ENCODE results near the gene LSM4. TPM values are rescaled to one million over a fixed set of nuclear protein-coding genes. Genes with fewer than 3 reads are reported as not detected.

The LSM4 gene
- total RNA-seq, 2 experiments from 2014 or later, result 356 to 361 TPM

GRCh38 chr19:18299654-18300053 is 23.2 kb downstream of the LSM4 start:
- H3K36me3 Mint-ChIP-seq, result peaks cover 12% of the 10 kb centered on the region
- H3K4me1 Mint-ChIP-seq (ENCODE audit: low read depth), result peaks cover 51% of the 10 kb centered on the region
- intact Hi-C loops (cut with micrococcal nuclease), result loop anchor here (10.0 kb wide), 1 partner anchor 205 kb away; the partner anchor contains the start of gene MAST3
- peak overlapping the region; percentile 90 for H3K27ac Mint-ChIP-seq
- H3K4me3 Mint-ChIP-seq, result no peak overlapping the region
- ChIA-PET POLR2A (interaction anchor here (0.9 to 8.2 kb wide), 2 partner anchors 11 to 19 kb away, joined by 3 to 301 read pairs; partner anchors contain the start of gene JUND), CTCF (interaction anchor here (2.6 kb wide), 1 partner anchor 21 kb away, joined by 17 read pairs; no protein-coding TSS in a partner anchor)
- no peaks in the 10 kb centered on the region for H3K9me3 Mint-ChIP-seq
- no peaks in the 10 kb centered on the region for H3K27me3 Mint-ChIP-seq
- no peak for DNase-seq

GRCh38 chr19:18298601-18299000 is 24.3 kb downstream of the LSM4 start:
- peak overlapping the region; percentile 41 for H3K4me3 Mint-ChIP-seq
- CTCF ChIA-PET, result interaction anchor here (0.7 to 2.6 kb wide), 2 partner anchors 20 to 28 kb away, joined by 3 to 17 read pairs; no protein-coding TSS in a partner anchor
- H3K9me3 Mint-ChIP-seq, result no peaks in the 10 kb centered on the region
- intact Hi-C loops (cut with micrococcal nuclease), result loop anchor here (10.0 kb wide), 1 partner anchor 204 kb away; the partner anchor contains the start of gene MAST3
- DNase-seq, result peak; percentile 60
- H3K4me1 Mint-ChIP-seq (ENCODE audit: low read depth), result peaks cover 59% of the 10 kb centered on the region
- no peaks in the 10 kb centered on the region for H3K27me3 Mint-ChIP-seq
- H3K36me3 Mint-ChIP-seq, result peaks cover 12% of the 10 kb centered on the region
- H3K27ac Mint-ChIP-seq, result peak overlapping the region; percentile 90
- POLR2A ChIA-PET, result interaction anchor here (8.2 kb wide), 1 partner anchor 18 kb away, joined by 301 read pairs; the partner anchor contains the start of gene JUND

- Mint-ChIP-seq H3K4me1 (ENCODE audit: low read depth) (peaks cover 62% of the 10 kb centered on the region), H3K36me3 (peaks cover 10% of the 10 kb centered on the region), H3K27ac (peak overlapping the region; percentile 90), H3K4me3 (no peak overlapping the region), H3K9me3 (no peaks in the 10 kb centered on the region), H3K27me3 (no peaks in the 10 kb centered on the region)
- ChIA-PET POLR2A (interaction anchor here (1.2 kb wide), 2 partner anchors 16 to 19 kb away, joined by 3 to 4 read pairs; partner anchors contain the start of gene JUND), CTCF (interaction anchor here (1.1 to 1.7 kb wide), 2 partner anchors 18 to 27 kb away, joined by 4 to 14 read pairs; no protein-coding TSS in a partner anchor)
- DNase-seq, result no peak
- intact Hi-C loops (cut with micrococcal nuclease), result loop anchor here (10.0 kb wide), 1 partner anchor 203 kb away; the partner anchor contains the start of gene MAST3
Observed at GRCh38 chr19:18297308-18297707, 25.6 kb downstream of the LSM4 start.

- peaks cover 2% of the 10 kb centered on the region for H3K9me3 Mint-ChIP-seq
- no peak for DNase-seq
- ChIA-PET CTCF (interaction anchor here (1.3 to 7.9 kb wide), 2 partner anchors 15 to 28 kb away, joined by 3 to 151 read pairs; partner anchors contain the start of genes JUND and LSM4), POLR2A (interaction anchor here (0.5 to 6.5 kb wide), 3 partner anchors 10 to 1507 kb away, joined by 3 to 416 read pairs (median 5); partner anchors contain the start of gene JUND)
- intact Hi-C loops (cut with micrococcal nuclease), result loop anchor here (10.0 kb wide), 1 partner anchor 200 kb away; the partner anchor contains the start of gene MAST3
- H3K27me3 Mint-ChIP-seq, result no peaks in the 10 kb centered on the region
- H3K27ac Mint-ChIP-seq, result peak overlapping the region; percentile 98
- peaks cover 68% of the 10 kb centered on the region for H3K4me1 Mint-ChIP-seq (ENCODE audit: low read depth)
- H3K36me3 Mint-ChIP-seq, result peaks cover 12% of the 10 kb centered on the region
- peak overlapping the region; percentile 90 for H3K4me3 Mint-ChIP-seq
Observed at GRCh38 chr19:18295034-18295451, 27.8 kb downstream of the LSM4 start.

- peak overlapping the region; percentile 90 for H3K4me3 Mint-ChIP-seq
- intact Hi-C loops (cut with micrococcal nuclease), result loop anchor here (1.0 to 10.0 kb wide), 2 partner anchors 10 to 200 kb away; partner anchors contain the start of gene MAST3
- POLR2A ChIA-PET, result interaction anchor here (0.5 to 6.5 kb wide), 4 partner anchors 10 to 1508 kb away, joined by 3 to 416 read pairs (median 4); partner anchors contain the start of genes JUND and LSM4
- peak; percentile 97 for DNase-seq
- peaks cover 2% of the 10 kb centered on the region for H3K9me3 Mint-ChIP-seq
- no peaks in the 10 kb centered on the region for H3K27me3 Mint-ChIP-seq
- peaks cover 73% of the 10 kb centered on the region for H3K4me1 Mint-ChIP-seq (ENCODE audit: low read depth)
- peak overlapping the region; percentile 98 for H3K27ac Mint-ChIP-seq
- H3K36me3 Mint-ChIP-seq, result peaks cover 12% of the 10 kb centered on the region
- CTCF ChIA-PET, result interaction anchor here (1.3 to 7.9 kb wide), 2 partner anchors 14 to 28 kb away, joined by 3 to 151 read pairs; partner anchors contain the start of genes JUND and LSM4
Observed at GRCh38 chr19:18294467-18294864, 28.4 kb downstream of the LSM4 start.

- Mint-ChIP-seq H3K9me3 (peaks cover 2% of the 10 kb centered on the region), H3K4me3 (peak overlapping the region; percentile 90), H3K36me3 (peaks cover 12% of the 10 kb centered on the region), H3K27me3 (no peaks in the 10 kb centered on the region), H3K4me1 (ENCODE audit: low read depth) (peaks cover 71% of the 10 kb centered on the region), H3K27ac (peak overlapping the region; percentile 98)
- intact Hi-C loops (cut with micrococcal nuclease), result loop anchor here (1.0 to 10.0 kb wide), 2 partner anchors 10 to 199 kb away; partner anchors contain the start of gene MAST3
- DNase-seq, result no peak
- POLR2A ChIA-PET, result interaction anchor here (0.8 to 6.5 kb wide), 7 partner anchors 9 to 125 kb away, joined by 3 to 416 read pairs (median 8); partner anchors contain the start of genes JUND, LSM4 and SSBP4
- CTCF ChIA-PET, result interaction anchor here (1.3 to 7.9 kb wide), 3 partner anchors 9 to 29 kb away, joined by 3 to 151 read pairs (median 44); partner anchors contain the start of genes JUND and LSM4
Observed at GRCh38 chr19:18293642-18294466, 29.0 kb downstream of the LSM4 start.

- peaks cover 71% of the 10 kb centered on the region for H3K4me1 Mint-ChIP-seq (ENCODE audit: low read depth)
- H3K27me3 Mint-ChIP-seq, result no peaks in the 10 kb centered on the region
- peaks cover 12% of the 10 kb centered on the region for H3K36me3 Mint-ChIP-seq
- intact Hi-C loops (cut with micrococcal nuclease), result loop anchor here (10.0 kb wide), 1 partner anchor 198 kb away; the partner anchor contains the start of gene MAST3
- H3K27ac Mint-ChIP-seq, result peak overlapping the region; percentile 98
- H3K9me3 Mint-ChIP-seq, result peaks cover 2% of the 10 kb centered on the region
- peak; percentile 78 for DNase-seq
- H3K4me3 Mint-ChIP-seq, result peak overlapping the region; percentile 90
- ChIA-PET POLR2A (interaction anchor here (0.8 to 6.5 kb wide), 8 partner anchors 8 to 126 kb away, joined by 3 to 416 read pairs (median 10); partner anchors contain the start of genes JUND, LSM4 and SSBP4), CTCF (interaction anchor here (1.0 to 7.9 kb wide), 6 partner anchors 10 to 295 kb away, joined by 3 to 151 read pairs (median 10); partner anchors contain the start of genes JUND and LSM4)
Observed at GRCh38 chr19:18292810-18293641, 29.9 kb downstream of the LSM4 start.

- Mint-ChIP-seq H3K27ac (peak overlapping the region; percentile 98), H3K4me1 (ENCODE audit: low read depth) (peaks cover 69% of the 10 kb centered on the region), H3K36me3 (peaks cover 12% of the 10 kb centered on the region), H3K4me3 (peak overlapping the region; percentile 90), H3K27me3 (no peaks in the 10 kb centered on the region), H3K9me3 (peaks cover 2% of the 10 kb centered on the region)
- ChIA-PET CTCF (interaction anchor here (1.0 to 7.9 kb wide), 6 partner anchors 11 to 294 kb away, joined by 3 to 151 read pairs (median 10); partner anchors contain the start of genes JUND and LSM4), POLR2A (interaction anchor here (1.0 to 6.5 kb wide), 7 partner anchors 8 to 127 kb away, joined by 3 to 416 read pairs (median 11); partner anchors contain the start of genes JUND, LSM4 and SSBP4)
- DNase-seq, result peak; percentile 64
- intact Hi-C loops (cut with micrococcal nuclease), result loop anchor here (10.0 kb wide), 1 partner anchor 198 kb away; the partner anchor contains the start of gene MAST3
Observed at GRCh38 chr19:18292462-18292809, 30.4 kb downstream of the LSM4 start.

- Mint-ChIP-seq H3K27me3 (no peaks in the 10 kb centered on the region), H3K4me1 (ENCODE audit: low read depth) (peaks cover 68% of the 10 kb centered on the region), H3K9me3 (peaks cover 2% of the 10 kb centered on the region), H3K4me3 (peak overlapping the region; percentile 90), H3K27ac (peak overlapping the region; percentile 98), H3K36me3 (peaks cover 11% of the 10 kb centered on the region)
- ChIA-PET CTCF (interaction anchor here (1.0 to 7.9 kb wide), 6 partner anchors 11 to 294 kb away, joined by 3 to 151 read pairs (median 10); partner anchors contain the start of genes JUND and LSM4), POLR2A (interaction anchor here (1.1 to 6.5 kb wide), 5 partner anchors 12 to 30 kb away, joined by 4 to 416 read pairs (median 15); partner anchors contain the start of genes JUND and LSM4)
- intact Hi-C loops (cut with micrococcal nuclease), result loop anchor here (10.0 kb wide), 1 partner anchor 197 kb away; the partner anchor contains the start of gene MAST3
- DNase-seq, result peak; percentile 96
Observed at GRCh38 chr19:18291590-18292461, 31.1 kb downstream of the LSM4 start.
